ENCODE data around the gene CTXN1.
"Not testable (repeated sequence)": the region's sequence is repeated elsewhere in the genome, so short reads cannot be mapped to it uniquely, and the experiment has no call there.

The CTXN1 gene

DNA sequence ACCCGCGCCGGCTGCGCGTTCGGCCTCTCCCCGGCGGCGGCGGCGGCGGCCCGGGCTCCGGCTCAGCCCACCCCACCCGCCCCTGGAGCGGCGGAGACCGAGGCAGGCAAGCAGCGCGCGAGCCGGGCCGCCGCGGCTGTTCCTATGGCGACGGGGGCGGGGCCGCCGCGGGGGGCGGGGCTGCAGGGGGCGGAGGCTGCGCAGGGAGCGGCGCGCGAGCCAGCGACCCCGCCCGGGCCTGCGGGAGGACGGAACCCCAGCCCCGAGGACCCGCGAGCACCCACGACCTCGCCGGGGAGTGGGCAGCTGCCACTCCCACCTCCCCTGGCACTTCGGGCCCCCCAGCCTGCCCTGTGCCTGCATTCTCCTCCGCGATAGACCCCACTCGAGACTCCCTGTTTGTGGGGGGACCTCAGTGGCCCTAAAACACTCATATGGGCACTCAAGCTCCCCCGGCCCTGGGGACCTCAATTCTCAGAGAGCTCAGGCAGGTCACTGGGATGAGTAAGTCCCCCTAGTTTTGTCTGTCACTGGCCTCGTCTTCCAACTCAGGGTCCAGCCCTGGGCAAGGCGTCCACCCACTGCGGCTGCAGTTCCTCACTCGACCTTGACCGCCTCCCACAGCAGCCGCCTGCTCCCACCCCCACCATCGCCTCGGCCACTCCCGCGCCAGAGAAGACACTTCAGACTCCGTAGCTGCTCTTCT, at the start of gene CTXN1:
Gene CTXN1 (minus strand): TSS at position 115 of the 706 bp plus-strand sequence. CDS start 597 bp downstream, outside the sequence.
- in situ Hi-C loops (cut with MboI; ENCODE audit: low sequenced_read_pairs), result no loop called here

DNA sequence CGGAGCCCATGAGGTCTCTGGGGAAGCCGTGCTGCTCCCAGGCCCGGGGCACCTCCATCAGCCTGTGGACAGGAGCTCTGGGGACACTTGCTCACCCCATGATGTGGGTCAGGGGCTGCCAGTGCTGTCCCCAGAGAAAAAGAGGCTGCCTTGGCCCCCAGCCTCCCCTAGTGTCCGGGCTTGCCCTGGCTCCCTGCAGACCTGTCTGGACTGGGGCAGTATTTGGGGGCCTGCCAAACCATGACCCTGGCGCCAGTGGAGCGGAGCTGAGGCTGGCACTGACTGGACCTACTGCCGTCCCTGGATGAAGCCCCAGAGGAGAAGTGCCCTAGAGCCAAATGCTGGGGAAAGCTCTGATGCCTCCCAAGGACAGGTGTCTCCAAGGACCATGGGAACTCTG, 49.1 kb upstream of the CTXN1 start:
- in situ Hi-C loops (cut with MboI; ENCODE audit: low sequenced_read_pairs), result no loop called here

DNA sequence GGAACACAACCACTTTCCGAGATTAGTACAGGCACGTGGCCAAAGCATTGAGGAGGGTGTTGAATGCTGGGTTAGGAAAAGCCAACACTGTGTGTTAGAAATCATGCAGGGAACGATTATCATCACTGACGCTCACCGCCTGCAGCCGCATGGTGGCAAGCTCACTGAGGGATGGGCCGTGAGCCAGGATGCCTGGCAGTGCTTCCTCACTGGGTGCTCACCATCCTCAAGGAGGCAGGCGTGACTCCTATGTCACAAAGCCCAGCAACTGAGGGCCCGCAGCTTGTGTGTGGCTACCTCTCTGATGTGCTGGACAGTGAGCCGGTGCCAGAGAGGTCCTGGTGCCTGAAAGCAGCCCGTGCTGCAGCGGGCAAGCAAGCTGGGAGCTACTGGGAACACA, 47.9 kb upstream of the CTXN1 start:
- in situ Hi-C loops (cut with MboI; ENCODE audit: low sequenced_read_pairs), result no loop called here

DNA sequence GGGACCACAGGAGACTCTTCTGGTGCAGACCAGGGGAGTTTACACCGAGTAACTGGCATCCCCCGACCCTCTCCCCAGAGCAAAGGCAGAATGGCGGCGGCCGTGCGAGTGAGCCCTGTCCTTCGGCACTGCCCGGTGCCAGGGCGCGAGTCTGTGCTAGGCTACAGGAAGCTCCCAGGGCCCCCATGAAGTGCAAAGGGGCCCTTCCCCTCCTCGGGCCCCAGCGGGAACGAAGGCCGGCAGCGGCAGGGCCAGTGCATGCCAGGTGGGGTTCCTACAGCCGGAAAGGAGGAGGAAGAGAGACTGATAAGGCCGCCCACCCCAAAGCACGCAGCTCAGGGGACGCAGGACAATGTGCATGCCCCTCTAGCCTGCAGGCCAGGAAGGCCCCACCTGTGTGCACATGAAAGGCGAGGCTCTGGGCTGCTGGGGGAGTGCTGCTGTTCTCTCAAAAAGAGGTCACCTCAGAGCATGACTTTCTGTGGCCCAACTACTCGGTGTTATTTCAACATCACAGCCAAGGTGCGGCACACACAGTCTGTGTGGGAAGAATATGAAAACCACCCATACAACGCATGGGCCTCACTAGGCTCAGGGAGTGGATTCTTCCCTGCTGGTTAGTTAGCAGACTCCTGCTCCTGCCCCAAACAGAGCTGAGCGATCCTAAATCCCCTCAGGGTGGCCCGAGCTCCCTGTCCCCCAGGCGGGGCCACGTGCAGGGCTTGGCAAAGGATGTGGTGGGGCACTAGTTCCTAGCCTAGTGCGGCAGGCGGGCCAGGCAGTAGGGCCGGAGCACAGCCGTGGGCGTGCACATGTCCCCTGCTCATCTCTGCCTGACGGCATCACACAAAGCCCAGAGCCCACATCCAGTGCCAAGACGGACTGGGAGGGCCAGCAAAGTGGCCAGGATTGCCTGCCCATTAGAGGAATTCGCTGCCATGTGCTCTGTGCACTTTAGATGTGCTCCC, 45.9 kb upstream of the CTXN1 start:
- in situ Hi-C loops (cut with MboI; ENCODE audit: low sequenced_read_pairs), result no loop called here

- in situ Hi-C loops (cut with MboI; ENCODE audit: low sequenced_read_pairs), result no loop called here
These were observed 44.9 kb upstream of the CTXN1 start for GRCh38 chr19:7970716-7971448.

GRCh38 chr19:7969555-7969939, 43.6 kb upstream of the CTXN1 start:
- in situ Hi-C loops (cut with MboI; ENCODE audit: low sequenced_read_pairs), result no loop called here

DNA sequence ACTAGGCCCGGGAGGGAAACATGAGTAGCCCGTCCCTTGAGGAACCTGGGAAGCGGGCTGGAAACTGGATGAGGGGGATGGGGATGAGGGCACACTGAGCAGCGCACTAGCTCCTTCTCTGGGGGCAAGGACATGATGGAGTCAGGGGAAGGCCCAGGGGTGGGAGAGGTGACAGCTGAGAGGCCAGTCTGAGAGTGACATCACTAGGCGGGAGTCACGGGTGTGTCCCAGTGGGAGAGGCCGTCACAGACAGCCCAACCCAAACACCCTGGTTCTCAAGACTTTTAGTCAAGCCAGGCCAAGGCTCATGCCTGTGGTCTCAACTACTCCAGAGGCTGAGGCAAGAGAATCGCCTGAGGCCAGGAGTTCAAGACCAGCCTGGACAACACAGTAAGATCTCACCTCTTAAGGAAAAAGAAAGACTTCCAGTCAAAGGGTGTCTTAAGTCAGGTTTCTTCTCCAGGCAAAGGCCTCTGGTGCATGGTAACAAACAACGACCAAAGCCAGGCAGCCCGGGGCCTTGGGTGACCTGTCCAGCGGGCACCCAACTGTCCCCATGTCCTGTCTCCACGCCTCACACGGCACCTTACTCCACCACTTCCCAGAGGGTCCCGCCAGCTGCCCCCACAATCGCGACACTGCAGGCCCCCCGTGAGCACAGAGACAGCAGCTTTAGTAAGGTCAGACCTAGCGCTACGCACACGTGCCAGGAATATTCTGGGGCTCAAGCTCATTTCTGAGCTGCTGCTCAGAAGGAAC, 43.0 kb upstream of the CTXN1 start:
- in situ Hi-C loops (cut with MboI; ENCODE audit: low sequenced_read_pairs), result no loop called here

DNA sequence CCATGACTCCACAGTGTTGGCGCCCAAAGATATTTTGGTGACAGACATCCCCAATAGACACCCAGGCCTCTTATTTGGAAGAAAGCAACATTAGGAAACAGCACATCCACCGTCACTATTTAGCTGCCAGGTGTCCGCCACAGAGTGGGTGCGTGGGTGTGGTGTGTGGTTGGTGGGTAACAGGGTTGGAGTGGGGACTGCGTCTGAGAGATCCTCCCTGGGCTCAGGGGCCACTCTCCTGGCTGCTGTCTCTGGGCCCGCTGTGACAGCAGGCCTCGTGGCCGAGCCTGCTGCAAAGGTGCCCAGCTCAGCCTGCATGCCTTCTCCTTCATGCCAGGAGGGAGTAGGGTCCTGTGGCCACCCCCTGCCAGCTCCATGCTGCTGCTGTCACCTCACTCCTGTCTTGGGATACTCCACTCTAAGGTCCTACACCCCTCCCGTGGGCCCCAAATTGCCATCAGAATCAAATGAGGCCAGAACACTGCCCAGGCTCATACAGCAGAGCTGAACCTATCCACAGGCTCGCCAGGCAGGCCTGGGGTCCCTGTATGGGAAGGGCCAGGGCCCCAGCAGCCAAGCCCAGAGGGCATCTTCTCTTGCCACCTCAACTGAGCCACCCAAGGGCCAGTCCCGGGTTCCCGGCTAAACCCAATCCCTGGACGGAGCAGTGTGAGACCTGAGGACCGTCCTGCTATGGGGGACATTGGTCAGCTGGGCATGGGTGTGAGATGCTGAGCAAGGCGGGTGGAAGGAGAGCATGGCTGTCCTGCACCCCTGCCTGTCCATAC, 42.3 kb upstream of the CTXN1 start:
- in situ Hi-C loops (cut with MboI; ENCODE audit: low sequenced_read_pairs), result no loop called here

- in situ Hi-C loops (cut with MboI; ENCODE audit: low sequenced_read_pairs), result no loop called here
These were observed 40.2 kb upstream of the CTXN1 start for GRCh38 chr19:7965921-7966665.

DNA sequence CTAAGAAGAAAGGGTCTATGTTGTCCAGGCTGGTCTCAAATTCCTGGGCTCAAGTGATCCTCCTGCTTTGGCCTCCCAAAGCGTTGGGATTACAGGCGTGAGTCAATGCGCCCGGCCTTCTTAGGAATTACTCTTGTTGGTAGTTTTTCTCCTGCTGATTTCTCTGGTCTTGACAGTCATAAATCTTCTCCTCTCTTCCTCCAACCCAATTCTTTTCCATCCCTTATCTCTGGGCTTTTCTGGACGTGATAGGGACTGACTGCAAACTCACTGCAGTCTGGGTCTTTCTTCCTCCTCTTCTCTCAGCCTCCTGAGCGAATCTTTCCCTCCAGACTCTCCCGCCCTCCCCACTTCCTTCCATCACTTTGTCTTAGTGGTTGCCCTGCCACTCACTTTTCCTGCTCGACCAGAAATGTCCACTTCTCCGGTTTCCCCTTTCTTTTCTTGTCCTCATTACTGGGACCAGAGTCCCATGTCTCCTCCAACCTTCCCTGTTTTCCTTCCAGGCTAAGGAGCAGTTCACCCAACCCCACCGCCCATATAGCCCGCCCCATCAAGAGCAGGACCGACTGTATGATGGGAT, 39.4 kb upstream of the CTXN1 start:
- in situ Hi-C loops (cut with MboI; ENCODE audit: low sequenced_read_pairs), result no loop called here

- in situ Hi-C loops (cut with MboI; ENCODE audit: low sequenced_read_pairs), result no loop called here
These were observed 37.6 kb upstream of the CTXN1 start for GRCh38 chr19:7963566-7963965.

DNA sequence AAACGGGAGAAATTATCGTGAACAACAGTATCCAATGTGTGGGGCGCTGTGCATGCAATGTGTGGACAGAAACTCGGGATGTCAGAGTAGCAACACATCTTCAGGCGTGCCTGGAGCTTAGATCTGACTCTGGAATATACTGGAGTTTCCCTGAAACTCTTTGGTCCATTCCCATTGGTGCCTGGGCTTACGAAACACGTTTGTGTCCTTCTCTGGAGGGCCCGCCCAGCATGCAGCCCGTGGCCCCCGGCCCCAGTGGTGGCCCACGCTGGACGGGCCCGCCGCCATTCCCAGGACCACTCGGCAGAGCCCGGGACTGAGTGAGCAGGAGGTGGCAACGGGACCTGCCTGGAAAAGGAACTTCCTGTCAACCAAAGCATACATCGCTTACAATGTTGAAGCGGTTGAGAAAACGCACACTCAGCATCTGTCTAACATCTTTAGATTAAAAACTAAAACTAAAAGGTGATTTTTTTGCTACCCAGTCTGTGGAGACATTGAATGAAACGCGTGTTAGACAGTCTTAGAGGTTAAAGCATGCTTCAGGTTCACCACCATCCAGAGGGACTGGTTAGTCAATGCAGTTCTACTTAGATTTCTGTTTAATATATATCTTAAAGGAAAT, 36.8 kb upstream of the CTXN1 start:
- in situ Hi-C loops (cut with MboI; ENCODE audit: low sequenced_read_pairs), result no loop called here

DNA sequence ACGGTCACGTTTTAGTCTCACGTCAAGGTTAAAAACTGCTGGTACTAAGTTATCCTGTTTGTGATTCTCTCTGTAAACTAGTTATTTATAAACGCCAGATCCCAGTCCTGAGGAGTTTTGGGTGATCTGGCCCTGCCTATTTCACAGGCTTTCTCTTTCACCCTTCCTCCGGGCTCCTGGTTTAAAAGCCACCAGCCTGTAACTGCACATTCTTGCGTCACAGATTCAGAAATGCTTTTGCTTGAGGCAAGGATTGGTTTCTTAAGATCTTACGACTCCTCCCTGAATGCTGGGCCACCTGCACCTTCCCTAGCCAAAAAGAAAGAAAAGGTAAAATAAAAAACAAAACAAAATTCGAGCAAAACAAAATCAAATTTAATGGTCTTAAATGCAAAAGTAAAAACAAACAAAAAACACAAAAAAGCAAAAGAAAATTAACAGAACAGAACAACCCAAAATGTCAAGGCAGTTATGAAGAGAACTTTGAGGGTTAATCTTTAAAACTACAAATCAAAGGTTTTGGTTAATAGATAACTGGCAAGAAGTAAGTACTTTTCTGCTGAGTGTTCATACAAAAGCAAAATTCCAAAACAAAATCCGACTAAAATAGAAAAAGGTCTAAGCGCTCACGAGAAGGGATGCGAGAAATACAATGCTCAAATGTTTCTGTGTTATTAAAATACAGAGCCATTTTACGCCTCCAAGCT, 36.1 kb upstream of the CTXN1 start:
- in situ Hi-C loops (cut with MboI; ENCODE audit: low sequenced_read_pairs), result no loop called here

DNA sequence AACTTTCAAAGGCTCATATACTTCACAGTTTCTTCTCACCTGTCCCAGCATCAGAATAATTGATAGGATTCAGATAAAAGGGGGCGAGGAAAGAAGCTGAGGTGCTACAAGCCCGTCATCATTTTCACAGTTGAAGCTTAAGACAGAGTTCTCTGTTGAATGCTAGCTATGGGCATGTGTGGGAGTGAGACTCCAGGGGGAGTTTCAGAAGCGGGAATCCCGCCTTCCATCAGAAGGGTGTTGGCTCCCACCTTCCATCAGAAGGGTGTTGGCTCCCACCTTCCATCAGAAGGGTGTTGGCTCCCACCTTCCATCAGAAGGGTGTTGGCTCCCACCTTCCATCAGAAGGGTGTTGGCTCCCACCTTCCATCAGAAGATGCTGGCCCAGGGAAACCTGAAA, 35.1 kb upstream of the CTXN1 start:
- in situ Hi-C loops (cut with MboI; ENCODE audit: low sequenced_read_pairs), result not testable (repeated sequence)

DNA sequence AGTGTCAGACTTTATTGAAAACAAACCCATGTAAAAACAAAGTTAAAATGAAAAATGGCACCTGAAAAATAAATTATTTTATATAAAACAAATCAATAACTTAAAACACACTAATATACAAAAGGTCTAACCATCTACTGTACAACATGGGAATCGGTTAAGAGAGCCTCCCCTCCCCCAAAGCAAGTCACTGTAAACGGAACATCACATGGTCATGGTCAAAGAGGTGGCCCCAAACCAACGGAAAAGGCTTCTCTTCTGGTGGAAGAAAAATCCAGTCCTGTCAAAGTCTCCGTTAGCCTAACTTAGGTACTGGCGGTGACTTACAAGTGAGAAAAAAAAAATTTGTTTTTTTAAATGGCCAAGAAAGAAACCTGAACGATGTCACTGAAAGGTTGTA, 33.3 kb upstream of the CTXN1 start:
- in situ Hi-C loops (cut with MboI; ENCODE audit: low sequenced_read_pairs), result no loop called here

GRCh38 chr19:7955696-7956095, 29.8 kb upstream of the CTXN1 start:
- in situ Hi-C loops (cut with MboI; ENCODE audit: low sequenced_read_pairs), result no loop called here

DNA sequence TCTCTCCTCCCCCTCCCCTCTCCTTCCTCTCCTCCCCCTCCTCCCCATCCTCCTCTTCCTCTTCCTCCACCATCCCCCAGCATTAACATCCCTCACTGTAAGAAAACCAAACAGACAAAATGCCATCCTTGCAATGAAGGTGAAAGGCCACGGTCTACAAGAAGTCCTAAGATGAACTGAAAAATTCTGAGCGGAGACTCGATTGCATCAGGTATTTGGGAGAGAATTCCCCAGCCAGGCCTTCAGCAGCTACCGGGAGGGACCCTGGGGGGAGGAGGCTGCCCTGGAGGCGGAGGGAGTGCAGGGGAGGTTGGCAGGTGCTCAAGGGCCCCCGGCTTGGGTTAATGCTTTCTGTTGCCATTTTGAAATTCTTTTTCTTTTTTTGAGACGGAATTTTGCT, 27.6 kb upstream of the CTXN1 start:
- in situ Hi-C loops (cut with MboI; ENCODE audit: low sequenced_read_pairs), result no loop called here

GRCh38 chr19:7953060-7953459, 27.1 kb upstream of the CTXN1 start:
- in situ Hi-C loops (cut with MboI; ENCODE audit: low sequenced_read_pairs), result no loop called here

Measured in HL-60/S4 treated with retinoic acid at 250 ng/mL for 4 days and 3 days (cell line).